ENCODE results near the gene THBD.

Gene THBD

DNA sequence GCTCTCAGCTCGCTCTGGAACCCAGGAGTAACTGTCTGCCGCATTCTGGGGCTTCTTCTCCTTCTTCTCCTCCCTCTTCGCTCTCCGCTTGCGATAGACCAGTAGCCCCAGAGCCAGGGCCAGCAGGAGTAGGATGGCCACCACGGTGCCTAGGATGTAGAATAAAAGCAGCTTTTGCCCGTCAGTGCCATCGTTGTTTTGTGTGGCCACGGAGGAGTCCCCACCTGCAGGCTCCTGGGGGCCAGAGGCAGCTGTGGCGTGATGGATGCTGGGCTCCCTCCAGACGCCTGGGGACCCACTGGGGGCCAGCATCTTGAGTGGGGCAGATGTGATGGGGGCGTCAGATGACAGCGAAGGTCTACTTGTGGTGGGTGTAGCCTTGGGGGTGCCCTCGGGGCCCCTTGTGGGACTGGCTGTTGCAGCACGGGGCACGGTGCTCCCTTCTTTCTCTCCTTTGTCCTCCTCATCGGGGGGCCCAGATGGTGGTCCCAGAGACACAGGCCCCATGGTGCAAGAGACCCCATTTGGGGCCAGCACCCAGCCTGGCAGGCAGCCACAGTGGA, 34.9 kb upstream of the THBD start:
- no peak for DNase-seq

DNA sequence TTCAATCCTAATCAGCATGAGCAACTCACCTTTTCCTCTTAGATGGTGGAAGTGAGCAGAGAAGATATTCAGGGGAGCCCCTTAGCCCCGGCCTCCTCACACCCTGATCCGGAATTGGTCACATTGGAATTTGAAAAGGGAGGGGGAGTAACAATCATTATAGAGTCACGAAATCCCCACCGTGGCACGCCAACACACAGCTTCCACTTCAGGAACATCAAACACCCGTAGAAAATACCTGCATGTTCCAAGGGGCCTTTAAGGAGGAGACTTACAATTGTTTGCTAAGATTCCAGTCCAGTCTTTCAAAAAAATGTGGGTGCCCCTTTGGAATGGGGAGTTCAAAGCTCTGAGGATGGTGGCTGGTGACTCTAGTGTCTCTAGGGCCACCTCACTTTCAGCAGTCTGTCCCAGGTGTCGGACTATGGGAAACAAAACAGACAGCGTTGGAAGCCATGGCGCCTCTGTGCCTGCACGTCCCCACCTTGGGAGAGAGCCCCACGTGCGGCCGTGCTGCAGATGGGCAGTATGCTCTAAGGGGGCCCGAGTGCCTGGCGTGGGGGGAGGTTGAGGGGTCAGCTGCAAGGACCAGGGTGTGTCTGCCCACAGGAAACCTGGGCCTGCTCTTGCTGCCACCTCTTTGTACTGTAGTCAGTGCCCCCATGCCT, 34.2 kb upstream of the THBD start:
- no peak for DNase-seq

- no peak for DNase-seq
These were observed 33.5 kb upstream of the THBD start for GRCh38 chr20:23082846-23083552.

GRCh38 chr20:23081263-23081819, 31.9 kb upstream of the THBD start:
- DNase-seq = no peak

- DNase-seq = no peak
These were observed 31.0 kb upstream of the THBD start for GRCh38 chr20:23080521-23080920.

DNA sequence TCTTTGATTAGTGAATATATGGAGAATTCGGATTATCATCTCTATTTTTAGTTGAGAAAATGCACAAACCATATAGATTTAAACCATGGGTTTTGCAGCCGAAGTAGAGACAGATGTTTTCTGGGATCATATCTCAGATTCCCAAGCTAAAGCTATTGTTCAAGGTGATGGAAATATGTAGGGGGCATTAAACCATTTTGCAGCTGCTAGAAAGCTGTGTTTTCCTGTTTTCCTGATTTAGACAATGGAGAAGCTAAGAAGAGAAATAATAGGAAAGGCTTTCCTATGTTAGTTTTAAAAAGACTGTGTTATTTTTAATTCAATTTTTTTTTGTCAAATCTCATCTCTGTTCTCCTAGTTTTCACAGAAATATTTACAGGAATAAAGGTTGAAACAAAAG, 30.5 kb upstream of the THBD start:
- DNase-seq = no peak

DNA sequence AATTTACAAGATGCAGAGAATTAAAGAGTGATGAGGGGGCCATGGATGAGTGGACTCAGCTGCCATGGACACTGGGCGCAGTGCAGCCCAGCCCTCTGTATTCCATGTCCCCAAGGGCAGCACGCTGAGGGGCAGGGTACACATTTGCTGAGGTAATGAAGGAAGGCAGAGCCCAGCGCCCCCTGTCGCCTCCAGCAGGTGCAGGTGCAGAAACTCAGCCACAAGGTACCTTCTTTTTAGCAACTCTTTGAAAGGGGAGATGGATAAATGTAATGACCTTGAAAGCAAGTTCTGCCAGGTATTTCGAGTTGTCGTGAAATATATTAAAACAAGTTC, 29.5 kb upstream of the THBD start:
- DNase-seq = no peak

GRCh38 chr20:23078351-23079015, 29.0 kb upstream of the THBD start:
- DNase-seq = peak; percentile 44

DNA sequence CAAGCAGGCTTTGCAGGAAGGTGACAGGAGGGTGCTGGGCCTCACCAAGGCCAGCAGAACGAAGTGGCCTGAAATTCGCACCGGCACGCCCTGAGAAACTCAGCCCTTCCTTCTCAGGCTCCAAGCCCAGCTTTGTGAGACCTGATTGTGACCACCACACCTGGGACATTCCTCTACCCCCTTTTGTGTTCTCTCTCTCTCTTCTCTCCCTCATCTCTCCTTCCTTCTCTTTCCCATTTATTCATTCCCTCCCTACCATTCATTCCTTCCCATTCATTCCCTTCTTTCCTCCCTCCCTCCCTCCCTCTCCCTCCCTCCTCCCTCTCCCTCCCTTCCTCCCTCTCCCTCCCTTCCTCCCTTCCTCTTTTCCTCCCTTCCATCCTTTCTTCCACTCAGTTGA, 27.8 kb upstream of the THBD start:
- DNase-seq = no peak

GRCh38 chr20:23074052-23074451, 24.6 kb upstream of the THBD start:
- DNase-seq = no peak

DNA sequence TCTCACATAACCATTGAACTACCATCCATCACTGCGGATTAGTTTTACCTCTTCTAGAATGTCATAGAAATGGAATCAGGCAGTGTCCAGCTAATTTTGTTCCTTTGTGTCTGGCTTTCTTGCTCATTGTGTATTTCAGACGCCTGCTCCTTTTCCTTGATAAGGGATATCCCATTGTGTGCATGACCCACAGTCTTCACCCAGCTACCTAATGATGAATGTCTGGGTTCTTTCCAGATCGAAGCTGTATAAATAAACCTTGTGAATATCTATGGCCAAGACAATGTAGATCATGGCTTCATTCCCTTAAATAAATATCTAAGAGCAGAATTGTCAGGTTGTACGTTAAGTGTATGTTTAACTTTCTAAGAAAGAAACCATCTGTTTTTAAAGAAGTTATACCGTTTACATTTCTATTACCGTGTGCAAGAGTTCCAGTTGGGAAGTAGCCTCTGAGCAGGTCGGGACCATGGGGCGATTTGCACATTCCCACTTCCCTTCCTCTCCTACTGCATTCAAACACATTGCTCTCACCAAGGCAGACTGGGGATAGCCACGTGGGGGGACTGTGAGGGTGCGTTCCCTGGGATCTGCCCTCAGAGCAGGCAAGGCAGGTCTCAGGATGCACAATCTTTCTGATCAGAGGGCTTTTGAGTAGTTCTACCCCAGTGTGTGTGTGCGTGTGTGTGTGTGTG, 23.6 kb upstream of the THBD start:
- no peak for DNase-seq

- DNase-seq = no peak
These were observed 22.5 kb upstream of the THBD start for GRCh38 chr20:23071996-23072395.

GRCh38 chr20:23071398-23071797, 21.9 kb upstream of the THBD start:
- DNase-seq = no peak

DNA sequence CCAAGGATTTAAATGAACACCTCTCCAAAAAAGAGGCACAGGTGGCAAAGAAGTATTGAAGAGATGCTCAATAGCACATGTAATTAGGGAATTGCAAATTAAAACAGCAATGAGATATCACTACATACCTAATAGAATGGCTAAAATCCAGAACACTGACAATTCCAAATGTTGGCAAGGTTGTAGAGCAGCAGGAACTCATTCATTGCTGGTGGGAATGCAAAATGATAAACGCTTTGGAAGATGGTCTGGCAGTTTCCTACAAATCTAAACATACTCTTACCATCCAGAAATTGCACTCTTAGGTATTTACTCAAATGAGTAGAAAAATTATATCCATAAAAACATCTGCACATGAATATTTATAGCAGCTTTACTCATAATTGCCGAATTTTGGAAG, 19.6 kb upstream of the THBD start:
- no peak for DNase-seq

GRCh38 chr20:23068283-23068682, 18.8 kb upstream of the THBD start:
- DNase-seq = no peak

DNA sequence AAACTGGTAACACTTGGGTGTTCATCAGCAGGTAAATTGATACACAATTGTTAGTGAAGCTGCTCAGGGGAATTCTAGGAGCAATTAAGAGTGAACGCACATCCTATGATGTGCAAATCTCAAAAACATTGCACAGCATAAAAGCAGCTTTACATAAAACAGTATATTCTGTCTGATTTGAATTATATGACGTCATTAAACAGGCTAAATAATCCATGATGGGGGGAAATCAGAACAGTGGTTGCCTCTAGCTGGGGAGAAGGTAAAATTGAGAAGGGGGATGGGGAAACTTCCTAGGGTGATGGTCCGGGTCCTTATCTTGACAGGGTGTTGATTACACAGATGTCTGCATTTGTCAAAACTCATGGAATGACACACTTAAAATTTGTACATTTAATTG, 17.3 kb upstream of the THBD start:
- no peak for DNase-seq

DNA sequence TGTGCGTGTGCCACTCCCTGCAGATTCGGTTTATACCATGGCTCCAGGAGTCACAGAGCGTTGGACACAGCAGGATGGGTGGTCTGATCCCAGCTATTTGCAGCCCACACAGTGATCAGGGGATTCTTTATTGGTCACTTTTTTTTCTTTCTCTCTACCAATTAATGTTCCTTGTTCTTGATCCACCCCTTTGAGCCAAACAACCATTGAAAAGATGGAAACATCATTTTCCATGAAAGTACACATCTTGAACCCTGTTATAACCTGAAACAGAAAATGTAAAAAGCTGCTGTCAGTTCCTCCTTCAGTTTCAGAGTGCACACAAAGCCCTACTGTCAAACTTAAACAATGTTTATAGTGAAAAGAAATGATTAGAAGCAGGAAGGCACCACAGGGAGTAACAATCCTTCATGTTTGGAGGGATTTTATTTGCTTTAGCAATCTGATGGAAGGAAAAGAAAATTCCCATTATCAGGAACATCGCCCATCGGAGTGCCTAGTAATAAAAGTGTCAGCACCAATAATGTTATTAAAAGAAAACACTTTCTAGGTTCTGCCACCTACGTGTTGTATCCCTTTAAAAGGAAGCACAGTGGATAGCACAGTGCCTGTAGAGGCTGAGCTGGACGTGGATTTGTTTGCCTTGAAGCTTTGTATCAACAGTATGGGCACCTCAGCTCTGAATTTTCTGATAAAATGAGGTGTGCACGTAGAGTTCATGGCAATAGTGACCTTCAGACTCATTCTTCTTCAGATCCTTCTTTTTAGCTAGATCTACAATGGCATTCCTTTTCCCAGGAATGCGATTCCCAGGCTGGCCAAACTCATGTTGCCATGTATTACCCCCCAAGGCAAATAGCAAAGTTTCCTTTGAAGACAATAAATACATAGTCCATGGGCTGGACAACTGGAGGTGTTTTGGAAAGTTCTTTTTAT, 16.1 kb upstream of the THBD start:
- DNase-seq = no peak

- peak; percentile 49 for DNase-seq
These were observed 14.1 kb upstream of the THBD start for GRCh38 chr20:23063581-23063980.

DNA sequence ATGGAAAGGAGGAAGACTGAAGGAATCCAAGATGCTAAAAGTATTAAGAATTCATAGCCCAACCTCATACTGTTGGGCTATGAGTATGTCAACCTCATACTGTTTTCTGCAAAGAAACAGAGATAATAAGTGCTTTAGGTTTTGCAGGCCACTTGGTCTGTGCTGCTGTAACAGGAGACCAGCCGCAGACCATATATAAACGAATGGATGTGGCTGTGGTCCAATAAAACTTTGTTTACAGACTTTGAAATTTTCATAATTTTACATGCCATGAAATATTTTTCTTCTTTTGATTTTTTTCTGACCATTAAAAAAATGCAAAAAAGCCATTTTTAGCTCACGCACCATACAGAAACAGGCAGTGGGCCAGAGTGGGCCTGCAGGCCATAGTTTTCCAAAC, 13.7 kb upstream of the THBD start:
- DNase-seq = no peak

DNA sequence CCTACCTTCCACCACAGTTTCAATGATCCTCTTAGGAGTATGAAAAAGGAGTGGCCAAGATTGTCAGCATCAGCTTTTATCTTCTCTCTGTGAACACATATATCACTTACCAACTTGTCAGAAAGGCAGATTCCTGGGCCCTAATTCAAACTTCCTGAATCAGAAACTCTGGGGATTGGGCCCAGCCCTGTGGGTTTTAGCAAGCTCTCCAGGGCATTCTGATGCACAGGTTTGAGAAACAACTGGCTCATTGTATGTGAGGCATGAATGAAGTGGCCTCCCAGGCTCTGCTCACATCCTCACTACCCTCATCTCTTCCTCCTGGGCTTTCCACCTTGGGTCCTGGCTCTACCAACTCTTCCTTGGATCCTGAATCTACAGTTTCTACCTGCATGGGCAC, 13.2 kb upstream of the THBD start:
- DNase-seq = no peak

DNA sequence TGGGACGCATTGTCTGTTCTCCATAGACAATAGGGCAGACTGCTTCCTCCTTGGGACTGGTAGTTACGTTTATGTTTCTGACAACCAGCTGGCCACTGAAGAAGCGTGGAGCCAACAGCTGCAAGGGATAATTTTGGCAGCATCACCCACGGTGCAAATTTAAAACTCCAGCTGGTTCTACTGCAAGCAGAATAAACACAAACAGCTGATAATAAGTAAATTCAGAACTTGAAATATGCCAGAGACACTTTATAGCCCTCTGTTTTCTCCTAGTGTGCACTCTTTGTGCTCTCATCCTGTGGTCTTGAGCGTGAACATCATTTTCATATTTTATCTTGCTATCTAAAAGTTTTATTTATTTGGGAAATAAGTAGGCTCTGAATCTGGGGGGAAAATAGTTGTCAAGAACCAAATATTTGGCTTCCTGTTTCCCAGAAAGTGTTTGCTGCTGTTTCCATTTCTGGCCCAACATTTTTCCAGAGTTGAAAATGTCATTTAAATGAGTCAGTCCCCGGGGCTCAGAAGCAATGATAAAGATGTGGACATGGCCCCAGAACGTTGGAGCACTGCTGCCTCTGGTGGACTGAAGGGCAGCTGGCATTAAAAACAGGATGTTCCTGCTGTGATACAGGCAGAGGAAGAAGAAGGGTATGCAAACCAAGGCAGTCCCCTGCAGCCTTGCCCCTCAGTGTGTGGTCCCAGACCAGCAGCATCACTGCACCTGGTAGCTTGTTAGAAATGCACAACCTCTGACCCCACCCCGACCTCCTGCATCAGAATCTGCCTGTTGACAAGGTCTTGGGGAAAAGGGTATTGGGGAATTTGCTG, 12.5 kb upstream of the THBD start:
- DNase-seq = peak; percentile 86
